SK-N-SH (cell line): ENCODE data around the gene ENDOG. TPM values are rescaled to one million over a fixed set of nuclear protein-coding genes. Genes with fewer than 3 reads are reported as not detected.

Source experiments
- CTCF ChIA-PET: fragments of 300-600, 350-600 bp; formaldehyde crosslinking; extraction: SDS; loops from one replicate; lab custom pipeline; 2021; lab: Yijun Ruan, JAX
- POLR2A ChIA-PET: fragments of 350-600 bp; sonication (Branson Sonifier 250); formaldehyde crosslinking; extraction: SDS; loops from one replicate; lab custom pipeline; 2020; ENCODE audit warnings: antibody characterized with exemption, inconsistent platforms; lab: Yijun Ruan, JAX
- DNase-seq: peaks from one replicate; pipeline ENCODE4 v3.0.0; 2012
- H2AFZ ChIP-seq: fragments of 200-600 bp; sonication (generic); 2 replicates; pipeline ENCODE4 v1.8.1; 2016; ENCODE audit warnings: antibody characterized with exemption, mild to moderate bottlenecking, low read depth
- H3F3A ChIP-seq: fragments of 200-600 bp; sonication (generic); replicated peaks from 2 replicates; pipeline ENCODE3; 2016; ENCODE audit warnings: antibody characterized with exemption, mild to moderate bottlenecking; ENCODE audit not compliant: insufficient read depth
- H3K27ac ChIP-seq, 2 experiments: fragments of 200-500 bp in 1 of 2; fragments of 200-600 bp in 1 of 2; sonication (Bioruptor generic) in 1 of 2; sonication (generic), shearing (Covaris generic) in 1 of 2; 2 replicates each; pipeline versions ENCODE4 v1.5.1 to v1.6.1; 2014 to 2016; ENCODE audit warnings: low read depth in 2 of 2, inconsistent platforms in 1 of 2, low read length in 1 of 2, mild to moderate bottlenecking in 1 of 2, mixed read lengths in 1 of 2
- H3K27me3 ChIP-seq: fragments of 200-600 bp; sonication (generic), shearing (Covaris generic); 2 replicates; pipeline ENCODE4 v1.6.1; 2016; ENCODE audit warnings: mixed run types; ENCODE audit not compliant: insufficient read depth
- H3K36me3 ChIP-seq, 2 experiments: fragments of 200-500 bp in 1 of 2; fragments of 200-600 bp in 1 of 2; sonication (Bioruptor generic) in 1 of 2; sonication (generic) in 1 of 2; replicated peaks in 1 of 2; 2 replicates each; pipeline versions ENCODE3 to v1.5.1; 2014 to 2016; ENCODE audit warnings: low read length in 1 of 2, mild to moderate bottlenecking in 1 of 2; ENCODE audit not compliant: insufficient read depth in 2 of 2, control insufficient read depth in 1 of 2
- H3K4me1 ChIP-seq, 2 experiments: fragments of 200-500 bp in 1 of 2; fragments of 200-600 bp in 1 of 2; sonication (Bioruptor generic) in 1 of 2; sonication (generic), shearing (Covaris generic) in 1 of 2; 2 replicates each; pipeline versions ENCODE4 v1.5.1 to v1.6.1; 2014 to 2016; ENCODE audit warnings: low read depth in 1 of 2, low read length in 1 of 2, mixed run types in 1 of 2; ENCODE audit not compliant: insufficient read depth in 2 of 2, control insufficient read depth in 1 of 2
- H3K4me2 ChIP-seq: fragments of 200-600 bp; sonication (generic), shearing (Covaris generic); 2 replicates; pipeline ENCODE4 v1.6.1; 2017; ENCODE audit warnings: mixed run types
- H3K4me3 ChIP-seq, 2 experiments: fragments of 200-500 bp in 1 of 2; fragments of 200-600 bp in 1 of 2; sonication (Bioruptor generic) in 1 of 2; sonication (generic), shearing (Covaris generic) in 1 of 2; 2 replicates each; pipeline versions ENCODE4 v1.5.1 to v1.8.1; 2014 to 2016; ENCODE audit warnings: low read depth in 2 of 2, inconsistent platforms in 1 of 2, low read length in 1 of 2, mild to moderate bottlenecking in 1 of 2, mixed read lengths in 1 of 2, moderate library complexity in 1 of 2
- H3K79me2 ChIP-seq: fragments of 200-600 bp; sonication (generic); 2 replicates; pipeline ENCODE4 v1.8.1; 2017; ENCODE audit warnings: mild to moderate bottlenecking; ENCODE audit not compliant: insufficient read depth
- H3K9ac ChIP-seq: fragments of 200-600 bp; sonication (generic); 2 replicates; pipeline ENCODE4 v1.6.1; 2017; ENCODE audit warnings: mixed run types
- H3K9me2 ChIP-seq: fragments of 200-600 bp; sonication (generic); 2 replicates; pipeline ENCODE4 v1.6.1; 2017; ENCODE audit warnings: mixed run types
- H3K9me3 ChIP-seq: fragments of 200-600 bp; sonication (generic); 2 replicates; pipeline ENCODE4 v1.6.1; 2017; ENCODE audit warnings: mixed run types, mild to moderate bottlenecking, moderate library complexity
- H4K20me1 ChIP-seq: fragments of 200-600 bp; sonication (generic); 2 replicates; pipeline ENCODE4 v1.6.1; 2017; ENCODE audit warnings: mild to moderate bottlenecking, mixed run types; ENCODE audit not compliant: insufficient read depth
- EP300 ChIP-seq, 2 experiments: IDR thresholded peaks; 2 replicates each; pipeline versions ENCODE4 v1.4.0 to v1.6.1; 2012; ENCODE audit warnings: borderline replicate concordance in 1 of 2, low read depth in 1 of 2, low read length in 1 of 2
- EZH2phosphoT487 ChIP-seq: fragments of 200-600 bp; sonication (generic); IDR thresholded peaks from 2 replicates; pipeline ENCODE4 v1.6.1; 2017; ENCODE audit warnings: low read depth, mixed run types, mild to moderate bottlenecking, antibody characterized with exemption, moderate library complexity, borderline replicate concordance
- GABPA ChIP-seq: IDR thresholded peaks from 2 replicates; pipeline ENCODE4 v1.4.0; 2012; ENCODE audit warnings: low read depth, mild to moderate bottlenecking
- MEF2A ChIP-seq: IDR thresholded peaks from 2 replicates; pipeline ENCODE4 v1.4.0; 2012; ENCODE audit warnings: low read depth, borderline replicate concordance
- MXI1 ChIP-seq: IDR thresholded peaks from 2 replicates; pipeline ENCODE4 v1.6.1; 2012; ENCODE audit warnings: mild to moderate bottlenecking, low read depth, low read length, improper control_type of control experiment
- NFIC ChIP-seq: IDR thresholded peaks from 2 replicates; pipeline ENCODE4 v1.4.0; 2012; ENCODE audit warnings: borderline replicate concordance
- NRF1 ChIP-seq: IDR thresholded peaks from 2 replicates; pipeline ENCODE4 v1.6.1; 2012; ENCODE audit warnings: low read depth, mild to moderate bottlenecking, low read length
- POLR2AphosphoS5 ChIP-seq: IDR thresholded peaks from 2 replicates; pipeline ENCODE4 v1.6.1; 2012; ENCODE audit warnings: low read depth, low read length
- RAD21 ChIP-seq: IDR thresholded peaks from 2 replicates; pipeline ENCODE4 v1.6.1; 2012; ENCODE audit warnings: mild to moderate bottlenecking, low read length
- REST ChIP-seq: IDR thresholded peaks from 2 replicates; pipeline ENCODE4 v1.6.1; 2012; ENCODE audit warnings: mild to moderate bottlenecking, low read depth, low read length, moderate library complexity
- RFX5 ChIP-seq: IDR thresholded peaks from 2 replicates; pipeline ENCODE4 v1.6.1; 2012; ENCODE audit warnings: mild to moderate bottlenecking, improper control_type of control experiment, low read length
- RXRA ChIP-seq: IDR thresholded peaks from 2 replicates; pipeline ENCODE4 v1.4.0; 2012; ENCODE audit warnings: low read depth, mild to moderate bottlenecking, borderline replicate concordance
- SIN3A ChIP-seq: IDR thresholded peaks from 2 replicates; pipeline ENCODE4 v1.6.1; 2012; ENCODE audit warnings: low read depth, mild to moderate bottlenecking, low read length, moderate library complexity, borderline replicate concordance
- SMC3 ChIP-seq: IDR thresholded peaks from 2 replicates; pipeline ENCODE4 v1.6.1; 2012; ENCODE audit warnings: low read depth, low read length, improper control_type of control experiment
- ZBTB33 ChIP-seq: IDR thresholded peaks from 2 replicates; pipeline ENCODE4 v1.4.0; 2012; ENCODE audit warnings: low read depth, borderline replicate concordance
- WGBS: methylation state at CpG from one replicate; pipeline ENCODE4 v1.1.6; 2017; ENCODE audit warnings: low lambda C conversion rate; 5-methylcytosine and 5-hydroxymethylcytosine counted together
- polyA plus RNA-seq, 3 experiments: library from polyadenylated mRNA; depleted of rRNA; stranded (reverse); fragments of >200 nt; gene quantifications; 2 replicates each; pipeline ENCODE4 v1.2.3, GENCODE V29; 2012
- TF ChIP-seq, protein P1 (sequence below): IDR thresholded peaks from 2 replicates; pipeline ENCODE4; 2012
- TF ChIP-seq, protein P2 (sequence below): fragments of 200-600 bp; sonication (generic); IDR thresholded peaks from 2 replicates; pipeline ENCODE4 v1.6.1; 2017; ENCODE audit warnings: antibody characterized with exemption, mild to moderate bottlenecking, moderate library complexity
- TF ChIP-seq, protein P3 (sequence below): IDR thresholded peaks from 2 replicates; pipeline ENCODE4 v1.4.0; 2012; ENCODE audit warnings: low read depth, borderline replicate concordance
- TF ChIP-seq, protein P4 (sequence below): fragments of 150-350 bp; IDR thresholded peaks from 2 replicates; pipeline ENCODE4 v1.6.1; 2017; ENCODE audit warnings: antibody characterized with exemption, low read length, low read depth, borderline replicate concordance

ENDOG gene
- polyA plus RNA-seq, 1 of the 3 experiments (the other 2 are of a cell fraction): 26.6 TPM

GRCh38 chr9:128821584-128822406 lies 3.5 kb downstream of the ENDOG start:
- WGBS: 95% methylated on average over 14 of the region's 16 CpGs
- H3K4me1 ChIP-seq: peaks cover 0 to 17% of the 10 kb centered on the region in 2 experiments; a peak in 1 of 4 replicates
- H3K36me3 ChIP-seq: peaks cover 21 to 48% of the 10 kb centered on the region in 2 experiments
- H2AFZ ChIP-seq: no peak overlapping the region
- peaks cover 5% of the 10 kb centered on the region; the same call in 1 of the 2 replicates for H3K79me2 ChIP-seq
- ChIA-PET POLR2A (no interaction called here), CTCF (interaction anchor here (1.9 kb wide), 1 partner anchor 12 kb away, joined by 4 read pairs; no protein-coding TSS in a partner anchor)
- H3K4me2 ChIP-seq: no peak overlapping the region
- no peak overlapping the region for H3K9ac ChIP-seq
- no peak overlapping the region for H3K27ac ChIP-seq
- no peaks in the 10 kb centered on the region for H3K27me3 ChIP-seq
- no peak overlapping the region for H3K4me3 ChIP-seq
- H3F3A ChIP-seq: peaks cover 23% of the 10 kb centered on the region
- TF ChIP-seq ZBTB33 (no peak), NRF1 (no peak), SMC3 (no peak), EP300 (IDR thresholded peaks at IDR 0.05; ENCODE audit: borderline replicate concordance in 1 of 2, low read depth in 1 of 2, low read length in 1 of 2) (no peak), GABPA (no peak), RFX5 (no peak), REST (no peak), EZH2phosphoT487 (no peak), RXRA (no peak), SIN3A (no peak), POLR2AphosphoS5 (no peak), MXI1 (no peak), RAD21 (no peak), MEF2A (no peak), NFIC (no peak)
- TF ChIP-seq, protein P1, sequence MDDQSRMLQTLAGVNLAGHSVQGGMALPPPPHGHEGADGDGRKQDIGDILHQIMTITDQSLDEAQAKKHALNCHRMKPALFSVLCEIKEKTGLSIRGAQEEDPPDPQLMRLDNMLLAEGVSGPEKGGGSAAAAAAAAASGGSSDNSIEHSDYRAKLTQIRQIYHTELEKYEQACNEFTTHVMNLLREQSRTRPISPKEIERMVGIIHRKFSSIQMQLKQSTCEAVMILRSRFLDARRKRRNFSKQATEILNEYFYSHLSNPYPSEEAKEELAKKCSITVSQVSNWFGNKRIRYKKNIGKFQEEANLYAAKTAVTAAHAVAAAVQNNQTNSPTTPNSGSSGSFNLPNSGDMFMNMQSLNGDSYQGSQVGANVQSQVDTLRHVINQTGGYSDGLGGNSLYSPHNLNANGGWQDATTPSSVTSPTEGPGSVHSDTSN: no peak
- TF ChIP-seq, protein P2, sequence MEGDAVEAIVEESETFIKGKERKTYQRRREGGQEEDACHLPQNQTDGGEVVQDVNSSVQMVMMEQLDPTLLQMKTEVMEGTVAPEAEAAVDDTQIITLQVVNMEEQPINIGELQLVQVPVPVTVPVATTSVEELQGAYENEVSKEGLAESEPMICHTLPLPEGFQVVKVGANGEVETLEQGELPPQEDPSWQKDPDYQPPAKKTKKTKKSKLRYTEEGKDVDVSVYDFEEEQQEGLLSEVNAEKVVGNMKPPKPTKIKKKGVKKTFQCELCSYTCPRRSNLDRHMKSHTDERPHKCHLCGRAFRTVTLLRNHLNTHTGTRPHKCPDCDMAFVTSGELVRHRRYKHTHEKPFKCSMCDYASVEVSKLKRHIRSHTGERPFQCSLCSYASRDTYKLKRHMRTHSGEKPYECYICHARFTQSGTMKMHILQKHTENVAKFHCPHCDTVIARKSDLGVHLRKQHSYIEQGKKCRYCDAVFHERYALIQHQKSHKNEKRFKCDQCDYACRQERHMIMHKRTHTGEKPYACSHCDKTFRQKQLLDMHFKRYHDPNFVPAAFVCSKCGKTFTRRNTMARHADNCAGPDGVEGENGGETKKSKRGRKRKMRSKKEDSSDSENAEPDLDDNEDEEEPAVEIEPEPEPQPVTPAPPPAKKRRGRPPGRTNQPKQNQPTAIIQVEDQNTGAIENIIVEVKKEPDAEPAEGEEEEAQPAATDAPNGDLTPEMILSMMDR: no peak
- TF ChIP-seq, protein P3, sequence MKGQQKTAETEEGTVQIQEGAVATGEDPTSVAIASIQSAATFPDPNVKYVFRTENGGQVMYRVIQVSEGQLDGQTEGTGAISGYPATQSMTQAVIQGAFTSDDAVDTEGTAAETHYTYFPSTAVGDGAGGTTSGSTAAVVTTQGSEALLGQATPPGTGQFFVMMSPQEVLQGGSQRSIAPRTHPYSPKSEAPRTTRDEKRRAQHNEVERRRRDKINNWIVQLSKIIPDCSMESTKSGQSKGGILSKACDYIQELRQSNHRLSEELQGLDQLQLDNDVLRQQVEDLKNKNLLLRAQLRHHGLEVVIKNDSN: no peak
- TF ChIP-seq, protein P4, sequence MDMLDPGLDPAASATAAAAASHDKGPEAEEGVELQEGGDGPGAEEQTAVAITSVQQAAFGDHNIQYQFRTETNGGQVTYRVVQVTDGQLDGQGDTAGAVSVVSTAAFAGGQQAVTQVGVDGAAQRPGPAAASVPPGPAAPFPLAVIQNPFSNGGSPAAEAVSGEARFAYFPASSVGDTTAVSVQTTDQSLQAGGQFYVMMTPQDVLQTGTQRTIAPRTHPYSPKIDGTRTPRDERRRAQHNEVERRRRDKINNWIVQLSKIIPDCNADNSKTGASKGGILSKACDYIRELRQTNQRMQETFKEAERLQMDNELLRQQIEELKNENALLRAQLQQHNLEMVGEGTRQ: no peak
- peaks cover 6% of the 10 kb centered on the region; the same call in 1 of the 2 replicates for H4K20me1 ChIP-seq
- H3K9me2 ChIP-seq: no peaks in the 10 kb centered on the region
- no peak for DNase-seq
- H3K9me3 ChIP-seq: no peaks in the 10 kb centered on the region
